Measurements from ENCODE around the gene KIAA0825.

The KIAA0825 gene

DNA sequence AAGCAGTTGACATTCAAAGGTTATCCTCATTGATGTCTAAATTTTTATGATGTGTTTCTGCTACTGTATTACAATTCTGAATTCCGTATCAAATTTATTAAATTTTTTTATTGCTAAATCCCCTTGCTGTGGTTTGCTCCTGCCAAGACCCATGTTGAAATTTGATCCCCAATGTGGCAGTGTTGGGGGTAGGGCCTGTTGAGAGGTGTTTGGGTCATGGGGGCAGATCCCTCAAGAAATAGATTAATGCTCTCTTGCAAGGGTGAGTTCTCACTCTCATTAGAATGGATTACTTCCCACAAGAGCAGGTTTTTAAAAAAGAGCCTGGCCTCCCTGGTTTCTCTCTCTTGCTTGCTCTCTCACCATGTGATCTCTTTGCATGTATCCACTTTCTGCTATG lies 442.5 kb downstream of the KIAA0825 start:
- TF ChIP-seq, protein P1, sequence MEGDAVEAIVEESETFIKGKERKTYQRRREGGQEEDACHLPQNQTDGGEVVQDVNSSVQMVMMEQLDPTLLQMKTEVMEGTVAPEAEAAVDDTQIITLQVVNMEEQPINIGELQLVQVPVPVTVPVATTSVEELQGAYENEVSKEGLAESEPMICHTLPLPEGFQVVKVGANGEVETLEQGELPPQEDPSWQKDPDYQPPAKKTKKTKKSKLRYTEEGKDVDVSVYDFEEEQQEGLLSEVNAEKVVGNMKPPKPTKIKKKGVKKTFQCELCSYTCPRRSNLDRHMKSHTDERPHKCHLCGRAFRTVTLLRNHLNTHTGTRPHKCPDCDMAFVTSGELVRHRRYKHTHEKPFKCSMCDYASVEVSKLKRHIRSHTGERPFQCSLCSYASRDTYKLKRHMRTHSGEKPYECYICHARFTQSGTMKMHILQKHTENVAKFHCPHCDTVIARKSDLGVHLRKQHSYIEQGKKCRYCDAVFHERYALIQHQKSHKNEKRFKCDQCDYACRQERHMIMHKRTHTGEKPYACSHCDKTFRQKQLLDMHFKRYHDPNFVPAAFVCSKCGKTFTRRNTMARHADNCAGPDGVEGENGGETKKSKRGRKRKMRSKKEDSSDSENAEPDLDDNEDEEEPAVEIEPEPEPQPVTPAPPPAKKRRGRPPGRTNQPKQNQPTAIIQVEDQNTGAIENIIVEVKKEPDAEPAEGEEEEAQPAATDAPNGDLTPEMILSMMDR (IDR thresholded peaks at IDR 0.05): no peak

DNA sequence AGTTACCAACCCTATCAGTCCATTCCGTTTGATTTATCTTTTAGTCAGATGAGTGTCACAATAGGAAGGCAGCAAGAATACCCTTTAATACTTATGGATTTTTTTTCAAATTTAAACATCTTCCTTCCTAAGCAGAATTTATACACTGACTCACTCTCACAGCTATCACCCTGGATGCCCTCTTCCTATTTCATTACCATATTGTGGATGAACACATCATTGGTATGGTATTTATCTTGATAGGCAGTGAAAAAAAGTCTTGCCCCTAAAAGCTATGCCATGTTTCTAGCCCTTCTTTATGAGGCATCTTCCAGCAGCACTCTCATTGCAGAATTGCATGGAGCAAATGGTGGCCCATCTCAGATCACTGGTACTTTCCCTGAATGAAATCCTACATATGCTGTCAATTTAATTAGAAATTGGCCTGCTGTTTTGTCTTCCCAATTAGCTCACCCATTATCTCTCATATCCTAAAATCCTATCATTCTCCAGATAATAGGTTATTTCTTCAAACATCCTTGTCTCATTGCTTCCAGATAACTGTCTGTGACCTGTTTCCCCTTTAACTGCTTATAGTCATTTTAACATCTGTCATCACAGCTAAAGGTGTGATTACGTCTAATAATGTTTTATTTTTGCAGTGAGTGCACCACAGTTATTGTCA lies 443.5 kb downstream of the KIAA0825 start:
- TF ChIP-seq, protein P1 (IDR thresholded peaks at IDR 0.05): no peak

DNA sequence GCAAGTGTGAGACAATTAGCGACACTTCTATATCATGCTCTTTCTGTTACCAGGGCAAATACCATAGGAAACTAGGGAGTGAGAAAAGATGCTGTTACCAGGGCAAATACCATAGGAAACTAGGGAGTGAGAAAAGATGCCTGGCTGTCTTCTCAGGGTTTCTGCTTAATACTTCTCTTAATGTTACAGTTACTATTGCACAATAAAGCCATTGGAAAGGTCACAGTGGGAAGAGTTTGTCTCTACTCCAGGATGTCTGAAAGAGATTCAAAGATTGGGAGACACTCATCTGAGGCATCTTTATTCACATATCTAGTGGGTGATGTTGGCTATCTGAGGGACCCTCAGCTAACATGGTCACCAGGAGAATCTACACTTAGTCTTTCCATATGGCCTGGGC lies 445.3 kb downstream of the KIAA0825 start:
- TF ChIP-seq, protein P1 (IDR thresholded peaks at IDR 0.05): no peak

DNA sequence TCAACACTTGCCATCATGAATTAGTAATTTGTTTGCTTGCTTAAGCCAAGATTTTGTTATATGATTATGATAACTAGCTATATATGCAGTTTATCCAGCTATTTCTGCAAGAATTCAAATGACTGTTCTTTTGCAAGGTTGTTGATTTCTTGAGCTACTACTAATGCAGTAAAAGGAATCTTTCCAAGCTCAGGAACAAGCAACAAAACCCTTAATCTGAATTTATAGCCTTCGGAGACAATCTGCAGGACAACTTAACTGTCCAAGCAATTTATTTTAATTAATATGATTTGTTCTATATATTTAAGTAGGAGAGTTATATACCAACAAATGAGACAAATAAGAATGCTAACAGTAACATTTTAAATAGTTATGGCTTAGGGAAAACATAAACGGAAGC lies 450.3 kb downstream of the KIAA0825 start:
- TF ChIP-seq, protein P1 (IDR thresholded peaks at IDR 0.05): no peak

DNA sequence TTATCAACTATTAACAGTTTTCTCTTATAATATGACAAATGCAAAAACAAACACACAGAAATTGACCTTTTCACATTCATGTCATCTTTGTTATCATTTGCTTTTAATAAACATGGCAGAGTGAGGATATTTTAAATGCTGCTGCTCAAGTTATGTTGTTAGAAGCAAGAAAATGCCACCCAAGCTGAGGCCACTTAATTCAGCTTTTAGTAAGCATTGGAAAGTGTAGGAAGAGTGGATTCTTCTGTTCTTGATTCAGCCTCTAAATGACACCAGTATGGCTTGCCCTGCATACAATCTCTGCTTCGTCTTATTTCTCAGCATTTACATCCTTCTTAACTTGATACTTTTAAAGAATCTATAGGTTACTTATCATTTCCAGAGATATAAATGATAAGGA lies 456.6 kb downstream of the KIAA0825 start:
- TF ChIP-seq, protein P1 (IDR thresholded peaks at IDR 0.05): no peak

DNA sequence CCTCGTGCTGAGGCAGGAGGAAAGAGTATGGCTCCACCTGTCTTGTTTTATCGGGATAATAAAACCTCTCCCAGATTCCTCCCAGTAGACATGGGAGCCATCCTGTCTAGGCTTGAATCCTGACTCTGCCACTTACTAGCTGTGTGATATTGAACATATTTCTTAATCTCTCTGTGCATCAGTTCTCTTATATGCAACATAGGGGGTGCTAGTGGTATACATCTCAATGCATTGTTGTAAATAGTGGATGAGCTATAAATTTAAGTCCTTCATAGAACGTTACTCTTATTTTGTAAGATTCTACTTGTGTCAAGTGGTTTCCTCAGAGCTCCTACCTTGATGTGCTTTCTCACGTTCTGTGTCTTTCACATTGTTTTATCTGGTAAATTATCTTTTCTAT lies 459.3 kb downstream of the KIAA0825 start:
- TF ChIP-seq, protein P1 (IDR thresholded peaks at IDR 0.05): peak; percentile 30; the same call in 1 of the 2 replicates

DNA sequence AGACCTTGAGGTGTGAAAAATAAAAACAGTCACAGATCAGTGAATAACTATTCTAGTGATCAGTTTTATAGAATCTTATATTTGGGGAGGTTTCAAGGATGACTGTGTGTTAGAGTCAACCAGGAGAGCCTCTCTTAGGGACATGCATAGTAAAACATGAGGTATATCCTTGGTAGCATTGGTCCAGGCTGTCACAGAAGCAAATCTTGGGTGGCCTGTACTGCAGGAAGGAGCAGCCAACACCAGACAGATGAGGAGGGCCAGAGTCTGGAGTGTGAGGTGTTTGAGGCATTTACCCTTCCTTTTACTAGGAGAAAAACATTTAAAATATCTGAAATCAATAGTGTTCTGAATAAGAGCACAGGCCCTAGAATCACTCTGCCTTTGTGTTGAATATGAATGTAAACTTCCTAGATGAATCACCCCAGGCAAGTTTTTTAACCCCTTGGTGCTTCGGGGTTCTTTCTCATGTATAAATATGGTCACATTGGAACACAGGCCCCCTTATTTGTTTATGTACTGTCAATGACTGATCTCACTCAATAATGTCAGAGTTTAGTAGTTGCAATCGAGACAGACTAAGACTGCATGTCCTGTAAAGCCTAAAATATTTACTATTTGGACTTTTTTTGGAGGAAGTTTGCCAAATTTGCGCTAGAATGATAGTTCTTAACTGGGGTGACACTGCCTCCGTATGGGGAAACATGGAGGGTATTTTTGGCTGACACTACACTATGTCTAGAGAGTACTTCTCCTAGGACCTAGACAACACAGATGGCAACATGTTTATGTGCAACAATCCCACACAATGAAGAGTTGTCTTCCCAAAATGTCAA lies 460.5 kb downstream of the KIAA0825 start:
- TF ChIP-seq, protein P1 (IDR thresholded peaks at IDR 0.05): no peak
